ENCODE results near the gene WSCD2. TPM values are rescaled to one million over a fixed set of nuclear protein-coding genes. Genes with fewer than 3 reads are reported as not detected.

Gene WSCD2
- total RNA-seq, 2 experiments from 2014 or later: not detected

DNA sequence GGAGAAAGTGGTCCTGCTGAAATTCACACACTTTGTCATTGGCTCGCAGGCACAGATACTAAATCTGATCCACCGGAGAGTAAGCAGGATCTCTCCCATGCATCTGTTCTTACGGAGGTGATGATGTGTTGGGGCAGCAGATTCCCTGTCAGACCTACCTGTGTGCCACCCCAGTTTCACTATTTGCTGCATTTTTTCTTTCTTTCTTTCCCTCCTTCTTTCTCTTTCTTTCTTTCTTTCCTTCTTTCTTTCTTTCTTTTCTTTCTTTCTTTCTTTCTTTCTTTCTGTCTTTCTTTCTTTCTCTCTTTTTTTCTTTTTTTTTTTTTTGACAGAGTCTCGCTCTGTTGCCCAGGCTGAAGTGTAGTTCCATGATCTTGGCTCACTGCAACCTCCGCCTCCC lies 37.4 kb downstream of the WSCD2 start:
- Histone ChIP-seq H3K4me1 (ENCODE audit: insufficient read depth, low read length) (no peaks in the 10 kb centered on the region), H3K36me3 (ENCODE audit: insufficient read depth, low read length) (no peaks in the 10 kb centered on the region), H3K4me3 (ENCODE audit: low read length) (no peak overlapping the region), H3K27ac (ENCODE audit: low read depth in 1 of 2, low read length in 2 of 2) (no peak overlapping the region), H3K27me3 (ENCODE audit: control insufficient read depth in 1 of 2, insufficient read depth in 2 of 2, low read length in 2 of 2) (peaks cover 5 to 13% of the 10 kb centered on the region in 2 experiments), H3K9me3 (ENCODE audit: control insufficient read depth in 1 of 2, insufficient read depth in 1 of 2, low read length in 2 of 2) (no peaks in the 10 kb centered on the region)
- Mint-ChIP-seq H3K27me3 (peaks cover 38% of the 10 kb centered on the region), H3K27ac (no peak overlapping the region), H3K9me3 (no peaks in the 10 kb centered on the region), H3K4me3 (no peak overlapping the region), H3K36me3 (ENCODE audit: low read depth) (no peaks in the 10 kb centered on the region), H3K4me1 (ENCODE audit: low read depth) (no peaks in the 10 kb centered on the region)
- ATAC-seq (ENCODE audit: poor library complexity) (no peak), DNase-seq (no peak)
- TF ChIP-seq, protein P1, sequence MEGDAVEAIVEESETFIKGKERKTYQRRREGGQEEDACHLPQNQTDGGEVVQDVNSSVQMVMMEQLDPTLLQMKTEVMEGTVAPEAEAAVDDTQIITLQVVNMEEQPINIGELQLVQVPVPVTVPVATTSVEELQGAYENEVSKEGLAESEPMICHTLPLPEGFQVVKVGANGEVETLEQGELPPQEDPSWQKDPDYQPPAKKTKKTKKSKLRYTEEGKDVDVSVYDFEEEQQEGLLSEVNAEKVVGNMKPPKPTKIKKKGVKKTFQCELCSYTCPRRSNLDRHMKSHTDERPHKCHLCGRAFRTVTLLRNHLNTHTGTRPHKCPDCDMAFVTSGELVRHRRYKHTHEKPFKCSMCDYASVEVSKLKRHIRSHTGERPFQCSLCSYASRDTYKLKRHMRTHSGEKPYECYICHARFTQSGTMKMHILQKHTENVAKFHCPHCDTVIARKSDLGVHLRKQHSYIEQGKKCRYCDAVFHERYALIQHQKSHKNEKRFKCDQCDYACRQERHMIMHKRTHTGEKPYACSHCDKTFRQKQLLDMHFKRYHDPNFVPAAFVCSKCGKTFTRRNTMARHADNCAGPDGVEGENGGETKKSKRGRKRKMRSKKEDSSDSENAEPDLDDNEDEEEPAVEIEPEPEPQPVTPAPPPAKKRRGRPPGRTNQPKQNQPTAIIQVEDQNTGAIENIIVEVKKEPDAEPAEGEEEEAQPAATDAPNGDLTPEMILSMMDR (IDR thresholded peaks at IDR 0.05): no peak
- CTCF ChIA-PET: no interaction called here
- intact Hi-C loops (cut with DNase I, micrococcal nuclease): no loop called here
- POLR2A ChIA-PET: no interaction called here

DNA sequence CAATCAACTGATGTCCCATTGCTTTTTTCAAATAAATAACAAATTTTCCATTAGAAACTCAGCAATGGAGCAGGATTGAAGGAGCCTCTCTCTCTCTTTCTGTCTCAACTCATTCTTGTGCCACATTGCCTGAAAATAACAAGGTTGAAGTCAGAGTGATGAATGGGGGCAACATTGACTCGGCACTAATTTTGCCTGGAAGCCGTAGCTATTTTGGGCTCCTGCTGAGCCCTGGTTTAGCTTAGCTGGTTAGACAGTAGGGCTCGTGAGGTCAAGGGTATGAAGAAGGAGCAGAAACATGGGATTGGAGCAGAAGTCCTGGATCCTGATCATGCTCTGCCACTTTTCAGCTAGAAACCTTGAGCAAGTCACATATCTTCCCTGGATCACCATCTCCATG lies 38.9 kb downstream of the WSCD2 start:
- Histone ChIP-seq H3K27ac (ENCODE audit: low read depth in 1 of 2, low read length in 2 of 2) (no peak overlapping the region), H3K27me3 (ENCODE audit: control insufficient read depth in 1 of 2, insufficient read depth in 2 of 2, low read length in 2 of 2) (peaks cover 8 to 13% of the 10 kb centered on the region in 2 experiments), H3K9me3 (ENCODE audit: control insufficient read depth in 1 of 2, insufficient read depth in 1 of 2, low read length in 2 of 2) (no peaks in the 10 kb centered on the region), H3K36me3 (ENCODE audit: insufficient read depth, low read length) (no peaks in the 10 kb centered on the region), H3K4me1 (ENCODE audit: insufficient read depth, low read length) (no peaks in the 10 kb centered on the region), H3K4me3 (ENCODE audit: low read length) (no peak overlapping the region)
- intact Hi-C loops (cut with DNase I, micrococcal nuclease): no loop called here
- H3K4me1 Mint-ChIP-seq (ENCODE audit: low read depth): no peaks in the 10 kb centered on the region
- ATAC-seq (ENCODE audit: poor library complexity) (no peak), DNase-seq (no peak)
- no peak overlapping the region for H3K4me3 Mint-ChIP-seq
- H3K27ac Mint-ChIP-seq: no peak overlapping the region
- TF ChIP-seq, protein P1 (IDR thresholded peaks at IDR 0.05): no peak
- ChIA-PET POLR2A (no interaction called here), CTCF (no interaction called here)
- no peaks in the 10 kb centered on the region for H3K36me3 Mint-ChIP-seq (ENCODE audit: low read depth)
- no peaks in the 10 kb centered on the region for H3K9me3 Mint-ChIP-seq
- H3K27me3 Mint-ChIP-seq: peaks cover 38% of the 10 kb centered on the region

DNA sequence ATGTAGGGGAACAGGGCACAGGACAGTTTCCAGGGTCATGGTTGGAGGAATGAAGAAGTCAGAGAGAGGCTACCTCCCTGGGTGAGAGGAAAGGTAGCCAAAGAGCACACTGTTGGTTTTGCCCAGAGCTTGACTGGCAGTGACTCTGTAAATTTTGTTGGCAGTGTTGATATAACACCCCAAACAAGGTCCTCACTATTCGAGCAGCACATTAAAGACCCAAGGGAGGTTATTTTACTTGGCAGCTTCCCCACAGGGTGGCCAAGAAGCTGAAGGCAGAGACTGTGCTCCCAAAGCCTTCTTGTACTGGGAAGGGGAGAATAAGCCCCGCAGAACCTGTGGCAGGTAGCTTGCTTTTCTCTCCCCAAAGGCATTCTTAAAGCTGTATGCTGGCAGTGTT lies 40.6 kb downstream of the WSCD2 start:
- no peak overlapping the region for H3K27ac ChIP-seq (ENCODE audit: low read depth in 1 of 2, low read length in 2 of 2)
- no peaks in the 10 kb centered on the region for H3K4me1 Mint-ChIP-seq (ENCODE audit: low read depth)
- no peaks in the 10 kb centered on the region for H3K36me3 Mint-ChIP-seq (ENCODE audit: low read depth)
- no peak overlapping the region for H3K4me3 ChIP-seq (ENCODE audit: low read length)
- ATAC-seq (ENCODE audit: poor library complexity): no peak
- no peaks in the 10 kb centered on the region for H3K9me3 Mint-ChIP-seq
- TF ChIP-seq, protein P1 (IDR thresholded peaks at IDR 0.05): no peak
- H3K9me3 ChIP-seq (ENCODE audit: control insufficient read depth in 1 of 2, insufficient read depth in 1 of 2, low read length in 2 of 2): no peaks in the 10 kb centered on the region
- peaks cover 35% of the 10 kb centered on the region for H3K27me3 Mint-ChIP-seq
- ChIA-PET CTCF (no interaction called here), POLR2A (no interaction called here)
- peaks cover 8 to 13% of the 10 kb centered on the region in 2 experiments for H3K27me3 ChIP-seq (ENCODE audit: control insufficient read depth in 1 of 2, insufficient read depth in 2 of 2, low read length in 2 of 2)
- no peak for DNase-seq
- H3K4me3 Mint-ChIP-seq: no peak overlapping the region
- no peak overlapping the region for H3K27ac Mint-ChIP-seq
- intact Hi-C loops (cut with DNase I, micrococcal nuclease): no loop called here
- no peaks in the 10 kb centered on the region for H3K36me3 ChIP-seq (ENCODE audit: insufficient read depth, low read length)
- H3K4me1 ChIP-seq (ENCODE audit: insufficient read depth, low read length): no peaks in the 10 kb centered on the region

All from CD4-positive, alpha-beta T cell (primary cell).